Measurements from ENCODE around the gene SLC28A3.

The SLC28A3 gene

DNA sequence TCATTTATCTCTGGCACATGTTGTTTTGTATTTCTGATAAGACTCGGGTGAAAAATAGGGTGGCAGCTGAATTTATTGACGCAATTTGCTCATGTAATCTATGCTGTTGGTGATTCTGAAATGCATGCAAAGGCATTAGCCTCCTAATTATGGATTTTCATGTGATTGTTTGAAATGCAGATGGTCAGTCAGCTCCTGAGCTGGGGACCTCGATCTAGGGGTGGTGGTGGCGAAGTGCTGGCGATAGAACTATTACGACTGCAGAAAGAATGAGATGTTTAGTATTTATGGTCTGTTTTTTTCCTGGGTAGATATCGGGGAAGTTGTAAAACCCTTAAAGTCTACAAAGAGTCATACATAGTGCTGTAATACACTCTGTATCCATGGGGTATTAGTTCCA is 88.6 kb downstream of the SLC28A3 start:
- TF ChIP-seq FOXP2 (optimal IDR thresholded peaks at IDR 0.05; ENCODE audit: borderline replicate concordance, extremely low read depth, extremely low read length, insufficient read depth) (no peak), POLR2AphosphoS5 (IDR thresholded peaks at IDR 0.05; ENCODE audit: low read depth, low read length) (no peak), TAF1 (IDR thresholded peaks at IDR 0.05; ENCODE audit: borderline replicate concordance, insufficient read depth, low read length) (no peak), REST (IDR thresholded peaks at IDR 0.05; ENCODE audit: insufficient read depth in 1 of 2, low read depth in 2 of 2, low read length in 2 of 2) (no peak), SIN3A (IDR thresholded peaks at IDR 0.05; ENCODE audit: borderline replicate concordance, insufficient read depth, low read length) (no peak)

DNA sequence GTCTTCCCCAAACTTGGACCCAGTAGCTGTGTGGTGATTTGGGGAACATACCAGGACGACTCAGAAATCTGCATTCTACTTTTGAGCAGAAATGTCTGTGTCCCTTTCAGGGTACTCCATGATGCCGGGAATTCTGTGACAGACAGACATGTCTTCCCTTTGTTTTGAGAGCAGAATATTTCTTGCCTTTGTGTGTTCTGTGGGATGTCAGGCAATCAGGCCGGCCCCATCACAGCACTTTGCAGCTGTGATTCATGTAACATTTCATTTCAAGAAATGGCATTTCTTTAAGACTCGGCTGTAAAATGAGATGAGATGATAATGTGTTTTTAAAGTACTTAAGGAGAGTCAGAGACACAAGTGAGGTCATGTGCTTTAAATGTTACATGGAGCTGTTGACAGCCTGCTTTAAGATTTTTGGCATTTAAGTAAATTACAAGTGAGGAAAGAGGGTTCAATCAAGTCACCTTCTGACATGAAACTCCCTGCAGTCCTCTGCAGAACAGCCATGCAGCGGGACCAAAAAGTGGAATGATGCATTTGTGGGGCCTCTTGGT is 98.7 kb downstream of the SLC28A3 start:
- TF ChIP-seq SIN3A (IDR thresholded peaks at IDR 0.05; ENCODE audit: borderline replicate concordance, insufficient read depth, low read length) = no peak
- TF ChIP-seq REST (IDR thresholded peaks at IDR 0.05; ENCODE audit: insufficient read depth in 1 of 2, low read depth in 2 of 2, low read length in 2 of 2) = no peak
- no peak for TF ChIP-seq TAF1 (IDR thresholded peaks at IDR 0.05; ENCODE audit: borderline replicate concordance, insufficient read depth, low read length)
- TF ChIP-seq FOXP2 (optimal IDR thresholded peaks at IDR 0.05; ENCODE audit: borderline replicate concordance, extremely low read depth, extremely low read length, insufficient read depth) = no peak

DNA sequence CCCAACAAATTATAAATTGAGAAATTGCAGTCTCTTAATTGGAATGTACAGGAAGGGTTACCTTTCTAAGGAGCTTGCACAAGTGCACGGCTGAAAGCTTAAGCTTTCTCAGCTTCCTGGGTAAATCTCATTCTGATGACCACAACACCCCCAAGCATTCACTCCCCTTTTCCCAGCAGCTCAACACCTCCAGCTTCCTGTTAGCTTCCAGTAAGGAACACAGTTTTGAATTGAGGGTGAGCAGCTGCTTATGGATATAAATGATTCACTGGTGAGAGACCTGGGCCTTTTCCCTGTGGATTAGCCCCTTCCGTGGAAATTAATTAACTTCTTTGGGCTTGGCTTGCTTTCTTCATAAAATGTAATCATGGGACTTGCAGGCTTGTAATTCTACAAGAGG is 101.2 kb downstream of the SLC28A3 start:
- TF ChIP-seq REST (IDR thresholded peaks at IDR 0.05; ENCODE audit: insufficient read depth in 1 of 2, low read depth in 2 of 2, low read length in 2 of 2) (no peak), POLR2AphosphoS5 (IDR thresholded peaks at IDR 0.05; ENCODE audit: low read depth, low read length) (no peak), FOXP2 (optimal IDR thresholded peaks at IDR 0.05; ENCODE audit: borderline replicate concordance, extremely low read depth, extremely low read length, insufficient read depth) (no peak), TAF1 (IDR thresholded peaks at IDR 0.05; ENCODE audit: borderline replicate concordance, insufficient read depth, low read length) (no peak), SIN3A (IDR thresholded peaks at IDR 0.05; ENCODE audit: borderline replicate concordance, insufficient read depth, low read length) (no peak)

DNA sequence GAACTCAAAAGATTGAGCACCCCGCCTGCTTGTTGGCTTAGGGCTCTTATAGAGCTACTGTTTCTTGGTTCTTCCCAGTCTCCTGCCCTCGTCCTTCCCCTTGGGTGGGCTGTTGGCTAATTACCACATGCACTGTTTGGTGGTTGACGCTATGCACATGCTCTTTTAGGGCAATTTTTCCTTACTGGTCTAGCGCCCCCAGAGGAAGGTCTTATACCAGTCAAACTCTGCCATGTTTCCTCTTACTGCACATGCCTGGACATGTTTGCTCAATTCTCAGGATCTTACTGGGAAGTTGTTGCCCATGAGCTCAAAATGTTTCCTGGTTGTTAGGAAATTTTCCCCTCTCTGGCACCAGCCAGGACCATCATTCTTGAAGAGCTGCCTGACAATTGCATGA is 101.9 kb downstream of the SLC28A3 start:
- TF ChIP-seq REST (IDR thresholded peaks at IDR 0.05; ENCODE audit: insufficient read depth in 1 of 2, low read depth in 2 of 2, low read length in 2 of 2) (no peak), SIN3A (IDR thresholded peaks at IDR 0.05; ENCODE audit: borderline replicate concordance, insufficient read depth, low read length) (no peak), TAF1 (IDR thresholded peaks at IDR 0.05; ENCODE audit: borderline replicate concordance, insufficient read depth, low read length) (no peak), POLR2AphosphoS5 (IDR thresholded peaks at IDR 0.05; ENCODE audit: low read depth, low read length) (no peak), FOXP2 (optimal IDR thresholded peaks at IDR 0.05; ENCODE audit: borderline replicate concordance, extremely low read depth, extremely low read length, insufficient read depth) (no peak)

DNA sequence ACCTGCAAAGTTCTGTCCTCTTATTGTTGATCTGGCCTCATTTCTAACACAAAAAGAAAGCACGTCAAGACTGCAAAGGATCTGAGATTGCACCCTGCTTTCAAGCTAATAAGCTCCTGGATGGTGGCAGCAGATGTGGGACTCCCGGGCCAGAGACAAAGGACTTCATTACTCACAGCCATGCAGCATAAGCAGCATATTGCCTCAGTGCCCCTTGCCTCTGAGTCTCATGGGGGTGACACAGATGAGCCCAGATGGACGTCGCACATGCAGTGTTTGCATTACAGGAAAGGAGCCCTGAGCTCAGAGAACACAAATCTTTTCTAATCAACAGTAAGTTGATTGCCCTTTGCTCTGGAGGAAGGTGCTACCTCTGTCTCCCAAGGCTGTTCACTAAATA is 105.0 kb downstream of the SLC28A3 start:
- TF ChIP-seq REST (IDR thresholded peaks at IDR 0.05; ENCODE audit: insufficient read depth in 1 of 2, low read depth in 2 of 2, low read length in 2 of 2) = no peak
- TF ChIP-seq SIN3A (IDR thresholded peaks at IDR 0.05; ENCODE audit: borderline replicate concordance, insufficient read depth, low read length) = no peak
- no peak for TF ChIP-seq TAF1 (IDR thresholded peaks at IDR 0.05; ENCODE audit: borderline replicate concordance, insufficient read depth, low read length)
- no peak for TF ChIP-seq FOXP2 (optimal IDR thresholded peaks at IDR 0.05; ENCODE audit: borderline replicate concordance, extremely low read depth, extremely low read length, insufficient read depth)
- no peak for TF ChIP-seq POLR2AphosphoS5 (IDR thresholded peaks at IDR 0.05; ENCODE audit: low read depth, low read length)

Measured in PFSK-1 (cell line).